ENCODE results near the gene BAG1.

The BAG1 gene

GRCh38 chr9:33290247-33291030 lies 25.9 kb upstream of the BAG1 start, which contains the start of gene NFX1:
Gene NFX1, plus strand, starts transcription at chr9:33290516. Its CDS starts 57 bp downstream, at chr9:33290573.
- H3K9me2 ChIP-seq (replicated peaks; ENCODE audit: control insufficient read depth, low read length) = no peaks in the 10 kb centered on the region
- H3K79me2 ChIP-seq (ENCODE audit: control insufficient read depth, low read length) = peaks cover 55% of the 10 kb centered on the region
- peaks cover 62% of the 10 kb centered on the region for H3K4me1 ChIP-seq (ENCODE audit: control insufficient read depth, low read length)
- H3F3A ChIP-seq (ENCODE audit: control insufficient read depth, insufficient read depth) = peaks cover 24% of the 10 kb centered on the region
- H3K27ac ChIP-seq (ENCODE audit: low read depth, low read length) = peak within 1 kb of the TSS; percentile 99
- no peaks in the 10 kb centered on the region for H3K9me3 ChIP-seq (ENCODE audit: control insufficient read depth, insufficient read depth, low read length)
- peaks cover 52% of the 10 kb centered on the region for H3K36me3 ChIP-seq (ENCODE audit: control insufficient read depth, low read length)
- TF ChIP-seq EZH2phosphoT487 (IDR thresholded peaks at IDR 0.05; ENCODE audit: borderline replicate concordance, low read length) = no peak
- TF ChIP-seq CTCF (IDR thresholded peaks at IDR 0.05; ENCODE audit: low read depth, low read length, poor library complexity, severe bottlenecking) = no peak
- H4K20me1 ChIP-seq (ENCODE audit: control insufficient read depth, insufficient read depth, low read depth, low read length) = no peaks in the 10 kb centered on the region
- H3K4me3 ChIP-seq (ENCODE audit: low read length) = peak within 1 kb of the TSS; percentile 99
- no peaks in the 10 kb centered on the region for H3K27me3 ChIP-seq (ENCODE audit: control insufficient read depth, low read length)
- H3K4me2 ChIP-seq (ENCODE audit: low read length) = peak within 1 kb of the TSS; percentile 70

DNA sequence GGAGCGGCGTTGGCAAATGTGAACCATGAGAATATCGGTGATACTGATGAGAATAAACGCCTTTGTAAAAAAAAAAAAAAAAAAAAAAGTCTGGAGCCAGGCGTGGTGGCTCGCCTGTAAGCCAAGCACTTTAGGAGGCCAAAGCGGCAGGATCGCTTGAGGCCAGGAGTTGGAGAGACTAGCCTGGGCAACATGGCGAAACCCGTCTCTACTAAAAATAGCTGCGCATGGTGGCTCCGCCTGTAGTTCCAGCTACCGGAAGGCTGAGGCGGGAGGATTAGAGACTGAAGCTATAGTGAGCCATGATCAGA lies 25.4 kb upstream of the BAG1 start:
- TF ChIP-seq CTCF (IDR thresholded peaks at IDR 0.05; ENCODE audit: low read depth, low read length, poor library complexity, severe bottlenecking) (no peak), EZH2phosphoT487 (IDR thresholded peaks at IDR 0.05; ENCODE audit: borderline replicate concordance, low read length) (no peak)
- H3K4me1 ChIP-seq (ENCODE audit: control insufficient read depth, low read length) = peaks cover 57% of the 10 kb centered on the region
- peaks cover 49% of the 10 kb centered on the region for H3K79me2 ChIP-seq (ENCODE audit: control insufficient read depth, low read length)
- peaks cover 18% of the 10 kb centered on the region for H3F3A ChIP-seq (ENCODE audit: control insufficient read depth, insufficient read depth)
- H3K27me3 ChIP-seq (ENCODE audit: control insufficient read depth, low read length) = no peaks in the 10 kb centered on the region
- H4K20me1 ChIP-seq (ENCODE audit: control insufficient read depth, insufficient read depth, low read depth, low read length) = no peaks in the 10 kb centered on the region
- peak overlapping the region; percentile 99 for H3K27ac ChIP-seq (ENCODE audit: low read depth, low read length)
- peak overlapping the region; percentile 99 for H3K4me3 ChIP-seq (ENCODE audit: low read length)
- H3K9me2 ChIP-seq (replicated peaks; ENCODE audit: control insufficient read depth, low read length) = no peaks in the 10 kb centered on the region
- H3K4me2 ChIP-seq (ENCODE audit: low read length) = peak overlapping the region; percentile 70
- H3K36me3 ChIP-seq (ENCODE audit: control insufficient read depth, low read length) = peaks cover 47% of the 10 kb centered on the region
- H3K9me3 ChIP-seq (ENCODE audit: control insufficient read depth, insufficient read depth, low read length) = no peaks in the 10 kb centered on the region

GRCh38 chr9:33289496-33289895 lies 25.0 kb upstream of the BAG1 start:
- Histone ChIP-seq H3F3A (ENCODE audit: control insufficient read depth, insufficient read depth) (peaks cover 14% of the 10 kb centered on the region), H3K27ac (ENCODE audit: low read depth, low read length) (peak overlapping the region; percentile 99), H3K9me3 (ENCODE audit: control insufficient read depth, insufficient read depth, low read length) (no peaks in the 10 kb centered on the region), H3K4me2 (ENCODE audit: low read length) (peak overlapping the region; percentile 70), H3K36me3 (ENCODE audit: control insufficient read depth, low read length) (peaks cover 43% of the 10 kb centered on the region), H4K20me1 (ENCODE audit: control insufficient read depth, insufficient read depth, low read depth, low read length) (no peaks in the 10 kb centered on the region), H3K4me1 (ENCODE audit: control insufficient read depth, low read length) (peaks cover 53% of the 10 kb centered on the region), H3K4me3 (ENCODE audit: low read length) (peak overlapping the region; percentile 99), H3K79me2 (ENCODE audit: control insufficient read depth, low read length) (peaks cover 45% of the 10 kb centered on the region), H3K9me2 (replicated peaks; ENCODE audit: control insufficient read depth, low read length) (no peaks in the 10 kb centered on the region), H3K27me3 (ENCODE audit: control insufficient read depth, low read length) (no peaks in the 10 kb centered on the region)
- TF ChIP-seq CTCF (IDR thresholded peaks at IDR 0.05; ENCODE audit: low read depth, low read length, poor library complexity, severe bottlenecking) (no peak), EZH2phosphoT487 (IDR thresholded peaks at IDR 0.05; ENCODE audit: borderline replicate concordance, low read length) (no peak)
